Caco-2 (cell line): ENCODE results near the gene TBC1D8. TPM values are rescaled to one million over a fixed set of nuclear protein-coding genes. Genes with fewer than 3 reads are reported as not detected.

ENCODE experiments used
- BruUV-seq: library from RNA; stranded (reverse); fragments of 400-500 nt; replicated peaks from 2 replicates; lab custom pipeline; 2021; lab: Mats Ljungman, UMichigan
- CTCF ChIA-PET: fragments of 300-600 bp; sonication (Branson Sonifier 250); formaldehyde crosslinking; loops from one replicate; lab custom pipeline; 2022; ENCODE audit warnings: antibody characterized with exemption; lab: Charles Lee
- POLR2A ChIA-PET: fragments of 300-600 bp; sonication (Branson Sonifier 250); formaldehyde crosslinking; loops from one replicate; lab custom pipeline; 2022; ENCODE audit warnings: antibody characterized with exemption; lab: Charles Lee
- DNase-seq, 2 experiments: peaks; one replicate each; pipeline versions ENCODE4 v3.0.0 to v3.0.0-alpha.2; 2020 to 2022
- H3K27me3 ChIP-seq: replicated peaks from 2 replicates; pipeline ENCODE4 v1.6.0; 2011; ENCODE audit warnings: low read length; ENCODE audit not compliant: control insufficient read depth, insufficient read depth
- H3K36me3 ChIP-seq: 2 replicates; pipeline ENCODE4 v1.5.1; 2011; ENCODE audit warnings: low read length; ENCODE audit not compliant: control insufficient read depth, insufficient read depth
- H3K4me1 ChIP-seq: fragments of 250-450 bp; sonication (Bioruptor Pico); 2 replicates; pipeline ENCODE4 v1.5.1; 2020; ENCODE audit warnings: mild to moderate bottlenecking
- H3K4me3 ChIP-seq: 2 replicates; pipeline ENCODE4 v1.5.1; 2011; ENCODE audit warnings: low read depth, mild to moderate bottlenecking, control low read depth, low read length
- H3K9me3 ChIP-seq: fragments of 250-450 bp; sonication (Bioruptor Pico); 2 replicates; pipeline ENCODE4 v1.5.1; 2020; ENCODE audit warnings: mild to moderate bottlenecking, moderate library complexity
- H3K27ac Mint-ChIP-seq: one replicate; pipeline ENCODE4 v1.8.0; 2022; ENCODE audit warnings: mixed read lengths; ENCODE audit not compliant: unreplicated experiment
- H3K27me3 Mint-ChIP-seq: one replicate; pipeline ENCODE4 v1.8.0; 2022; ENCODE audit warnings: mixed read lengths; ENCODE audit not compliant: insufficient read depth, unreplicated experiment
- H3K36me3 Mint-ChIP-seq: one replicate; pipeline ENCODE4 v1.8.0; 2022; ENCODE audit warnings: mild to moderate bottlenecking, mixed read lengths; ENCODE audit not compliant: insufficient read depth, unreplicated experiment
- H3K4me1 Mint-ChIP-seq: one replicate; pipeline ENCODE4 v1.8.0; 2022; ENCODE audit warnings: low read depth, mixed read lengths; ENCODE audit not compliant: unreplicated experiment
- H3K4me3 Mint-ChIP-seq: one replicate; pipeline ENCODE4 v1.8.0; 2022; ENCODE audit warnings: mild to moderate bottlenecking, moderate library complexity, mixed read lengths; ENCODE audit not compliant: unreplicated experiment
- H3K9me3 Mint-ChIP-seq: one replicate; pipeline ENCODE4 v1.8.0; 2022; ENCODE audit warnings: mixed read lengths; ENCODE audit not compliant: unreplicated experiment
- intact Hi-C: fragments of 100-400 bp; cut with micrococcal nuclease; formaldehyde crosslinking; loops from one replicate; pipeline ENCODE4 v1.10.0; 2022; ENCODE audit not compliant: unreplicated experiment
- total RNA-seq: library from RNA; stranded (reverse); gene quantifications from 2 replicates; pipeline ENCODE4 v1.2.3, GENCODE V29; 2022
- TF ChIP-seq, protein P1 (sequence below), 2 experiments: fragments of 200-600 bp in 1 of 2; IDR thresholded peaks; 1 replicate in 1 of 2; 2 replicates in 1 of 2; pipeline versions ENCODE4 v1.5.1 to v1.8.0; 2011 to 2022; ENCODE audit warnings: antibody characterized with exemption in 1 of 2, control low read depth in 1 of 2, inconsistent platforms in 1 of 2, low read depth in 1 of 2, low read length in 1 of 2, mild to moderate bottlenecking in 1 of 2, moderate library complexity in 1 of 2; ENCODE audit not compliant: insufficient read depth in 1 of 2, severe bottlenecking in 1 of 2, unreplicated experiment in 1 of 2

Gene TBC1D8
- total RNA-seq, 1 experiment from 2014 or later, result 29.5 TPM

DNA sequence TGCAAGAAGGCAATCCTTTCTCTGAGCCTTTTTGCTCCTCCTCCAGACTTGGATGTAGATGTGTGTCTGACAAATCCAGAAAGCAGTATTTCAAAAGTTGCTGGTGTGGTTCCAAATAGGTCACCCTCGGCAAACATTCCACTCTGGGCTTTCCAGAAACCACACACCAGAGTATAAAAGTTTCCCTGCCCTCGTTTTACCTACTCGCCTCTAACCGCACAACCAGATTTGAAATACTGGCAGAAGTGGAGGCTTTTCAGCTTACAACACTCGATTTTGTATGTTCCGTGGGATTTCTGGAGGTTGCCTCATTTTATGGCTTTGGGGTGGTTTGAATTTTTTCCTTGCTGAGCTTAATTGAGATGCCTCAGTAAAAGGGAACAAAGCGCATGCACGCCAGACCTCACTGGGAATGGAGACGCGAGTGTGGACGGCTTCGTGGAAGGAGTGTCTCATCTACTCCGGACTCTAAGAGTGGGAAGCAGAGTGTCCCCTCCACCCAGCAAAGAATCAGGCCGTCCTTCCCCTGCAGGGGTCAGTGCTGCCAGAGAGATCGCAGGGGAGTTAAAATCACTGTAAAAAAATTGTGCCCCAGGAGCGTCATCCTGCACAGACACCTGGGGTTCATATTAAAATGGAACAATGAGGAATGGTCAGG lies 193.1 kb downstream of the TBC1D8 start:
- H3K27me3 ChIP-seq, result no peaks in the 10 kb centered on the region
- TF ChIP-seq, protein P1, sequence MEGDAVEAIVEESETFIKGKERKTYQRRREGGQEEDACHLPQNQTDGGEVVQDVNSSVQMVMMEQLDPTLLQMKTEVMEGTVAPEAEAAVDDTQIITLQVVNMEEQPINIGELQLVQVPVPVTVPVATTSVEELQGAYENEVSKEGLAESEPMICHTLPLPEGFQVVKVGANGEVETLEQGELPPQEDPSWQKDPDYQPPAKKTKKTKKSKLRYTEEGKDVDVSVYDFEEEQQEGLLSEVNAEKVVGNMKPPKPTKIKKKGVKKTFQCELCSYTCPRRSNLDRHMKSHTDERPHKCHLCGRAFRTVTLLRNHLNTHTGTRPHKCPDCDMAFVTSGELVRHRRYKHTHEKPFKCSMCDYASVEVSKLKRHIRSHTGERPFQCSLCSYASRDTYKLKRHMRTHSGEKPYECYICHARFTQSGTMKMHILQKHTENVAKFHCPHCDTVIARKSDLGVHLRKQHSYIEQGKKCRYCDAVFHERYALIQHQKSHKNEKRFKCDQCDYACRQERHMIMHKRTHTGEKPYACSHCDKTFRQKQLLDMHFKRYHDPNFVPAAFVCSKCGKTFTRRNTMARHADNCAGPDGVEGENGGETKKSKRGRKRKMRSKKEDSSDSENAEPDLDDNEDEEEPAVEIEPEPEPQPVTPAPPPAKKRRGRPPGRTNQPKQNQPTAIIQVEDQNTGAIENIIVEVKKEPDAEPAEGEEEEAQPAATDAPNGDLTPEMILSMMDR (IDR thresholded peaks at IDR 0.05; ENCODE audit: insufficient read depth in 1 of 2, low read depth in 1 of 2, low read length in 1 of 2, severe bottlenecking in 1 of 2, unreplicated experiment in 1 of 2), result no peak
- Mint-ChIP-seq H3K36me3 (no peaks in the 10 kb centered on the region), H3K9me3 (no peaks in the 10 kb centered on the region), H3K27me3 (no peaks in the 10 kb centered on the region), H3K4me3 (no peak overlapping the region), H3K27ac (no peak overlapping the region), H3K4me1 (no peaks in the 10 kb centered on the region)
- ChIA-PET POLR2A (no interaction called here), CTCF (no interaction called here)
- intact Hi-C loops, result no loop called here
- no peaks in the 10 kb centered on the region for H3K9me3 ChIP-seq
- BruUV-seq, result no TSS peak
- no peaks in the 10 kb centered on the region for H3K4me1 ChIP-seq
- H3K4me3 ChIP-seq, result no peak overlapping the region
- DNase-seq, result no peak
- no peaks in the 10 kb centered on the region for H3K36me3 ChIP-seq

Other genes with a start within 250 kb of the TBC1D8 start
- gene RPL31, start 149.1 kb downstream of the TBC1D8 start, total RNA-seq, result 2,026 and 2,057 TPM in 2 replicates
- 110 and 120 TPM in 2 replicates for gene CNOT11, start 101.5 kb upstream of the TBC1D8 start, total RNA-seq
- 96.8 and 101 TPM in 2 replicates for gene RNF149, start 157.3 kb upstream of the TBC1D8 start, total RNA-seq
- 119 and 120 TPM in 2 replicates for gene CREG2, start 236.1 kb upstream of the TBC1D8 start, total RNA-seq